Renal cortical epithelial cell (primary cell): ENCODE measurements around the gene ADGRD1. TPM values are rescaled to one million over a fixed set of nuclear protein-coding genes. Genes with fewer than 3 reads are reported as not detected.
"Not testable (repeated sequence)": the region's sequence is repeated elsewhere in the genome, so short reads cannot be mapped to it uniquely, and the experiment has no call there.

Experiments
- DNase-seq: peaks from one replicate; pipeline ENCODE4 v3.0.0-alpha.2; 2011; ENCODE audit warnings: low read depth
- total RNA-seq: library from RNA; depleted of rRNA; stranded (reverse); fragments of >200 nt; gene quantifications from 2 replicates; pipeline ENCODE4 v1.2.3, GENCODE V29; 2014

The ADGRD1 gene
- total RNA-seq, 1 donor from 2014 or later = 0.05 TPM

GRCh38 chr12:130987151-130987931 lies 33.6 kb downstream of the ADGRD1 start:
- no peak for DNase-seq

GRCh38 chr12:130988261-130988660 lies 34.6 kb downstream of the ADGRD1 start:
- no peak for DNase-seq

GRCh38 chr12:130988751-130989150 lies 35.0 kb downstream of the ADGRD1 start:
- DNase-seq = no peak

GRCh38 chr12:130989391-130989790 lies 35.7 kb downstream of the ADGRD1 start:
- no peak for DNase-seq

GRCh38 chr12:130990034-130990433 lies 36.3 kb downstream of the ADGRD1 start:
- DNase-seq = no peak

- no peak for DNase-seq
These were observed 38.7 kb downstream of the ADGRD1 start for GRCh38 chr12:130992448-130992847.

GRCh38 chr12:130992979-130993538 lies 39.4 kb downstream of the ADGRD1 start:
- no peak for DNase-seq

GRCh38 chr12:130993759-130994670 lies 40.3 kb downstream of the ADGRD1 start:
- DNase-seq = no peak

GRCh38 chr12:130994821-130995375 lies 41.2 kb downstream of the ADGRD1 start:
- no peak for DNase-seq

GRCh38 chr12:130995386-130995969 lies 41.8 kb downstream of the ADGRD1 start:
- DNase-seq = not testable (repeated sequence)

GRCh38 chr12:130998136-130998535 lies 44.4 kb downstream of the ADGRD1 start:
- DNase-seq = no peak

GRCh38 chr12:131000000-131000486 lies 46.3 kb downstream of the ADGRD1 start:
- DNase-seq = no peak

- DNase-seq = no peak
These were observed 47.8 kb downstream of the ADGRD1 start for GRCh38 chr12:131001493-131001892.

GRCh38 chr12:131002216-131002631 lies 48.5 kb downstream of the ADGRD1 start:
- no peak for DNase-seq

GRCh38 chr12:131003036-131003715 lies 49.5 kb downstream of the ADGRD1 start:
- no peak for DNase-seq

GRCh38 chr12:131003716-131004045 lies 50.0 kb downstream of the ADGRD1 start:
- no peak for DNase-seq

GRCh38 chr12:131004166-131004565 lies 50.5 kb downstream of the ADGRD1 start:
- DNase-seq = no peak

- DNase-seq = no peak
These were observed 51.7 kb downstream of the ADGRD1 start for GRCh38 chr12:131005161-131006035.

GRCh38 chr12:131006036-131006735 lies 52.5 kb downstream of the ADGRD1 start:
- DNase-seq = no peak
